OCI-LY3 (cell line): ENCODE measurements around the gene CHST1.

Experiments
- CTCF ChIP-seq: fragments of 200-600, 300-600 bp; sonication (generic); IDR thresholded peaks from 2 replicates; pipeline ENCODE4 v1.5.1; 2014; ENCODE audit warnings: antibody characterized with exemption, low read length, low read depth
- EZH2phosphoT487 ChIP-seq: fragments of 200-600 bp; shearing (Covaris generic); IDR thresholded peaks from 2 replicates; pipeline ENCODE4 v1.6.1; 2018; ENCODE audit warnings: antibody characterized with exemption, mixed run types, low read depth

GRCh38 chr11:45655347-45655756 lies 10.1 kb downstream of the CHST1 start:
- TF ChIP-seq CTCF (peak; percentile 85), EZH2phosphoT487 (no peak)
